DMS 273 treated with DMSO at 0.1 percent for 48 hours (cell line): Measurements from ENCODE around the gene RDH16.
A peak's percentile ranks its signal among the peaks of the same experiment; 100 is the strongest.
"Not testable (repeated sequence)": the region's sequence is repeated elsewhere in the genome, so short reads cannot be mapped to it uniquely, and the experiment has no call there.

ENCODE experiments used
- DNase-seq: peaks from one replicate; lab custom pipeline; 2025; lab: John Stamatoyannopoulos, UW

RDH16 gene

GRCh38 chr12:56989861-56990610 is 32.6 kb upstream of the RDH16 start:
- DNase-seq: no peak

- DNase-seq: no peak
These were observed 30.9 kb upstream of the RDH16 start for GRCh38 chr12:56988207-56988739.

GRCh38 chr12:56987551-56988053 is 30.2 kb upstream of the RDH16 start:
- peak; percentile 40 for DNase-seq

GRCh38 chr12:56987011-56987410 is 29.6 kb upstream of the RDH16 start:
- DNase-seq: no peak

GRCh38 chr12:56985714-56986113 is 28.3 kb upstream of the RDH16 start:
- not testable (repeated sequence) for DNase-seq

- no peak for DNase-seq
These were observed 26.0 kb upstream of the RDH16 start for GRCh38 chr12:56983386-56983785.

- DNase-seq: not testable (repeated sequence)
These were observed 25.3 kb upstream of the RDH16 start for GRCh38 chr12:56982578-56983236.

GRCh38 chr12:56980941-56981530 is 23.6 kb upstream of the RDH16 start:
- no peak for DNase-seq

GRCh38 chr12:56980268-56980667 is 22.9 kb upstream of the RDH16 start:
- no peak for DNase-seq

- no peak for DNase-seq
These were observed 22.2 kb upstream of the RDH16 start for GRCh38 chr12:56979628-56980027.

- no peak for DNase-seq
These were observed 21.2 kb upstream of the RDH16 start for GRCh38 chr12:56978397-56979138.

- not testable (repeated sequence) for DNase-seq
These were observed 20.0 kb upstream of the RDH16 start for GRCh38 chr12:56977361-56977760.

GRCh38 chr12:56974224-56974623 is 16.8 kb upstream of the RDH16 start:
- DNase-seq: not testable (repeated sequence)

- DNase-seq: not testable (repeated sequence)
These were observed 11.5 kb upstream of the RDH16 start for GRCh38 chr12:56968910-56969309.

GRCh38 chr12:56965997-56966642 is 8.7 kb upstream of the RDH16 start:
- not testable (repeated sequence) for DNase-seq

- DNase-seq: not testable (repeated sequence)
These were observed 7.7 kb upstream of the RDH16 start for GRCh38 chr12:56965124-56965523.

- not testable (repeated sequence) for DNase-seq
These were observed 6.1 kb upstream of the RDH16 start for GRCh38 chr12:56963557-56963956.

GRCh38 chr12:56962247-56962646 is 4.8 kb upstream of the RDH16 start:
- not testable (repeated sequence) for DNase-seq

GRCh38 chr12:56958422-56958821 is 1.0 kb upstream of the RDH16 start:
- DNase-seq: no peak

- DNase-seq: no peak
These were observed 1.7 kb downstream of the RDH16 start for GRCh38 chr12:56955631-56956256.

GRCh38 chr12:56954958-56955355 is 2.5 kb downstream of the RDH16 start:
- DNase-seq: no peak
